ENCODE results near the gene CCSAP.

Gene CCSAP

GRCh38 chr1:229319487-229319886 lies 23.4 kb downstream of the CCSAP start:
- DNase-seq (ENCODE audit: insufficient read length) (no peak), FAIRE-seq (no peak)
- no peak for TF ChIP-seq POLR2AphosphoS5 (IDR thresholded peaks at IDR 0.05; ENCODE audit: low read depth, low read length)
- no peak for TF ChIP-seq POLR2A (IDR thresholded peaks at IDR 0.05; ENCODE audit: low read depth, low read length)
- no peak for TF ChIP-seq TAF1 (IDR thresholded peaks at IDR 0.05; ENCODE audit: borderline replicate concordance, low read depth, low read length)

GRCh38 chr1:229318056-229318455 lies 24.8 kb downstream of the CCSAP start:
- TF ChIP-seq POLR2AphosphoS5 (IDR thresholded peaks at IDR 0.05; ENCODE audit: low read depth, low read length) (no peak), TAF1 (IDR thresholded peaks at IDR 0.05; ENCODE audit: borderline replicate concordance, low read depth, low read length) (no peak), POLR2A (IDR thresholded peaks at IDR 0.05; ENCODE audit: low read depth, low read length) (no peak)
- DNase-seq (ENCODE audit: insufficient read length), result no peak
- no peak for FAIRE-seq

- no peak for FAIRE-seq
- DNase-seq (ENCODE audit: insufficient read length), result no peak
- no peak for TF ChIP-seq POLR2AphosphoS5 (IDR thresholded peaks at IDR 0.05; ENCODE audit: low read depth, low read length)
- no peak for TF ChIP-seq TAF1 (IDR thresholded peaks at IDR 0.05; ENCODE audit: borderline replicate concordance, low read depth, low read length)
- TF ChIP-seq POLR2A (IDR thresholded peaks at IDR 0.05; ENCODE audit: low read depth, low read length), result no peak
These were observed 26.7 kb downstream of the CCSAP start for GRCh38 chr1:229316166-229316565.

- FAIRE-seq, result no peak
- TF ChIP-seq POLR2AphosphoS5 (IDR thresholded peaks at IDR 0.05; ENCODE audit: low read depth, low read length) (no peak), POLR2A (IDR thresholded peaks at IDR 0.05; ENCODE audit: low read depth, low read length) (no peak), TAF1 (IDR thresholded peaks at IDR 0.05; ENCODE audit: borderline replicate concordance, low read depth, low read length) (no peak)
- no peak for DNase-seq (ENCODE audit: insufficient read length)
These were observed 32.0 kb downstream of the CCSAP start for GRCh38 chr1:229310833-229311232.

GRCh38 chr1:229309684-229310083 lies 33.2 kb downstream of the CCSAP start:
- no peak for FAIRE-seq
- no peak for DNase-seq (ENCODE audit: insufficient read length)
- TF ChIP-seq POLR2AphosphoS5 (IDR thresholded peaks at IDR 0.05; ENCODE audit: low read depth, low read length) (no peak), POLR2A (IDR thresholded peaks at IDR 0.05; ENCODE audit: low read depth, low read length) (no peak), TAF1 (IDR thresholded peaks at IDR 0.05; ENCODE audit: borderline replicate concordance, low read depth, low read length) (no peak)

DNA sequence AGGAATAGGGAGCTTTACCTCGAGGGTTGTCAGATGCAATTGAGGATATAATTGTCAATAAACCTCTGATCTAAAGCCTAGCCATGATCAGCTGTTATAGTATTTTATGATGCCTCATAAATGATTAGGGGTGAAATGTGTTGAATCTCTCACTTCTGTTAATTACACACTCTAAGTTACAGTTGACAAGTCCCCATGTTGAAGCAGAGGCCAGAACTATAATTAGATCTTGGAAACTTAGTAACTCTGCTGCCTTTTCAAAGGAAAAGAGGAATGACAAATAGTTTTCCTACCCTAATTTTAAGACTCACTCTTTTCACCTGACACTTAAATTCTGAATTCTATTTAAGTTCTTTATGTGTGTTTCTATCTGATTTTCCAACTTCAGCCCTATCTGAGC lies 33.8 kb downstream of the CCSAP start:
- TF ChIP-seq POLR2AphosphoS5 (IDR thresholded peaks at IDR 0.05; ENCODE audit: low read depth, low read length), result no peak
- DNase-seq (ENCODE audit: insufficient read length) (no peak), FAIRE-seq (no peak)

DNA sequence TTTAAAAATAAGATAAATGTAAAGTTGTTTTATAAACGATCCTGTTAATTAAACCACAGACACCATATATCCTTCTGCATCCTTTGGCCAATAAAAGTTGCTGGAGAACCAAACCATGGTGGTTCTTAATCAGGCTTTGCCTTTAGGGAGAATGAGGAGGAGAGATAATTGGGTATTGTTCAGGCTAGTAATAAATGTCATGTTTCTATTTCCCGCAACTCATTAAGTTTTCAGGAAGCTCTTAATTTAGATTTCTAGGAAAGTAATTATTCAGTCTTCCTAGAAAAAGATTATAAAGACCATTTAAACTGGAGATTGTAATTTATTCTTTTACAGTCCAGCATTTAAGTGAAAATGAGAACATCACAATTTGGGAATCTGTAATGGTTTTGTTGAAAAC lies 37.5 kb downstream of the CCSAP start:
- TF ChIP-seq POLR2AphosphoS5 (IDR thresholded peaks at IDR 0.05; ENCODE audit: low read depth, low read length), result no peak
- TF ChIP-seq POLR2A (IDR thresholded peaks at IDR 0.05; ENCODE audit: low read depth, low read length), result no peak
- no peak for TF ChIP-seq TAF1 (IDR thresholded peaks at IDR 0.05; ENCODE audit: borderline replicate concordance, low read depth, low read length)
- DNase-seq (ENCODE audit: insufficient read length), result no peak
- FAIRE-seq, result no peak

- FAIRE-seq (no peak), DNase-seq (ENCODE audit: insufficient read length) (no peak)
- TF ChIP-seq POLR2A (IDR thresholded peaks at IDR 0.05; ENCODE audit: low read depth, low read length) (no peak), TAF1 (IDR thresholded peaks at IDR 0.05; ENCODE audit: borderline replicate concordance, low read depth, low read length) (no peak), POLR2AphosphoS5 (IDR thresholded peaks at IDR 0.05; ENCODE audit: low read depth, low read length) (no peak)
These were observed 39.0 kb downstream of the CCSAP start for GRCh38 chr1:229303855-229304254.

DNA sequence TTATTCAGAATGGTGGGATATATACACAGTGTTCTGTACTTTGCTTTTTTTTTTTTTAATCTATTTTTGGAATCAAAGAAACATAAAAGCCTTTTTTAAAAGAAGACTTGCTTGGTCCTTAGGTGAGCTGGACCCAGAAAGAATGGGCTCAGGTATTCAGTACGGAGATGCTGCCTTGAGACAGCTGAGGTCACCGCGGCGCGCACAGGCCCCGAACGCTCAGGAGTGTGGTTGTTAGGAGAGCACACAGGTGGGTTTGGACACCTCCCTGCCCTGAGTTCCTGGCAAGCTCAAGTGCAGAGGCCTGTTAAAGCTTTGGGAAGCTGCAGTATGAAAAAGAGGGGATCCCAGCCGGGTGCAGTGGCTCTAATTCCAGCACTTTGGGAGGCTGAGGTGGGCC lies 40.1 kb downstream of the CCSAP start:
- DNase-seq (ENCODE audit: insufficient read length) (no peak), FAIRE-seq (no peak)
- TF ChIP-seq POLR2AphosphoS5 (IDR thresholded peaks at IDR 0.05; ENCODE audit: low read depth, low read length) (no peak), POLR2A (IDR thresholded peaks at IDR 0.05; ENCODE audit: low read depth, low read length) (no peak), TAF1 (IDR thresholded peaks at IDR 0.05; ENCODE audit: borderline replicate concordance, low read depth, low read length) (no peak)

DNA sequence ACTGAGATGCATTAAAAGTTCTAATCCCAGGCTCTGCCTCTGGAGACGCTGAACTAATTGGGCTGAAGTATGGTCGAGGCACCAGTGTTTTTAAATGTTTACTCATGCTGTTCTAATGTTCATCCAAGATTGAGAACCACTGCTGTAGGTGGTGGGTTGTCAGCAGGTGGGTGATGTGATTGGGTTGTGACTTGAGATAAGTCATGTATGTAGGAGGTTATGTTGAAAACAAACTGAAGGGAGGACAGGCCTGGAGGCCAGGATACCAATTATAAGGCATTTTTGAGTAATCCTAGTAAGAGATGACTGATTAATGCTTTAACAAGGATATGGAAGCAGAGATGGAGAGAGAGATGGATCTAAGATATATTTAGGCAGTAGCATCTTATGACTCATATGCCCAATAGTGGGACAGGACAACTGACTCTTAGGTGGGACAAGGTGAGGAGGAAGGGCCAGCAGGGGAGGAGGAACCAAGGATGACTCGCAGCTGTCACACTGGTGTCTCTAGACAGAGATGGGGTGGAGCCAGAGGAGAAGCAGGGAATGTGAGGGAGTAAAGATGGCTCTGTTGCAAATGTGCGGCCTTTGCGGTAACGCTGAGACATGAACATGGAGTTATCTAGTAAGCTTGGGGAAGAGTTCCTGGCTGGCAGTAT lies 42.6 kb downstream of the CCSAP start:
- DNase-seq (ENCODE audit: insufficient read length), result no peak
- TF ChIP-seq POLR2AphosphoS5 (IDR thresholded peaks at IDR 0.05; ENCODE audit: low read depth, low read length) (no peak), TAF1 (IDR thresholded peaks at IDR 0.05; ENCODE audit: borderline replicate concordance, low read depth, low read length) (no peak), POLR2A (IDR thresholded peaks at IDR 0.05; ENCODE audit: low read depth, low read length) (no peak)
- no peak for FAIRE-seq

GRCh38 chr1:229298887-229299503 lies 43.9 kb downstream of the CCSAP start:
- DNase-seq (ENCODE audit: insufficient read length), result no peak
- no peak for FAIRE-seq
- TF ChIP-seq TAF1 (IDR thresholded peaks at IDR 0.05; ENCODE audit: borderline replicate concordance, low read depth, low read length) (no peak), POLR2A (IDR thresholded peaks at IDR 0.05; ENCODE audit: low read depth, low read length) (no peak)

DNA sequence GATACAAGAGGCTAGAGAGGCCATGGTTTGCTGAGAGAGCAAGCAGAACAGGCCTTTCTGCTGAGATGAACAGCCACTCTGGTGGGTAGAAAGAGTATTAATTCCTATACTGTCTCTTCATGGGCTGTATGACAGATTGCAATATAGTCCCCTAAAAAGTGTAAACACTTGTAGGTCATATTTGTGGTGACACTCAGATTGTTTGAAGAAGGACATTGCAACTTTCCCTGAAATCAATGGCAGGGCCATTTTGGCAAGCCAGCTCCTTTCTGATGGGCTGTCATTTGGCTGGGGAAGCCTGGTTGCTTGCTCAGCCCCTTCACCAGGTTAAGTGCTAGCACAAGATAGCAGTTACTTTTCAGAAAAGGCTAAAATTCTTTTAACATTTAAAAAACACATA lies 44.4 kb downstream of the CCSAP start:
- TF ChIP-seq TAF1 (IDR thresholded peaks at IDR 0.05; ENCODE audit: borderline replicate concordance, low read depth, low read length), result no peak
- TF ChIP-seq POLR2A (IDR thresholded peaks at IDR 0.05; ENCODE audit: low read depth, low read length), result no peak
- TF ChIP-seq POLR2AphosphoS5 (IDR thresholded peaks at IDR 0.05; ENCODE audit: low read depth, low read length), result no peak
- FAIRE-seq (no peak), DNase-seq (ENCODE audit: insufficient read length) (no peak)
